ENCODE results near the gene BNC2.

The BNC2 gene

GRCh38 chr9:16794103-16794502 lies 76.4 kb downstream of the BNC2 start:
- no peak for DNase-seq (ENCODE audit: extremely low spot score)
- POLR2A ChIA-PET, result no interaction called here
- CTCF ChIA-PET, result no interaction called here
- no peak for TF ChIP-seq FOXA1 (IDR thresholded peaks at IDR 0.05)
- no peak for TF ChIP-seq TARDBP (IDR thresholded peaks at IDR 0.05)
- TF ChIP-seq SP1 (IDR thresholded peaks at IDR 0.05), result no peak
- TF ChIP-seq BHLHE40 (IDR thresholded peaks at IDR 0.05; ENCODE audit: borderline replicate concordance), result no peak
- TF ChIP-seq ZNF384 (IDR thresholded peaks at IDR 0.05), result no peak
- TF ChIP-seq ELF4 (IDR thresholded peaks at IDR 0.05), result no peak
- no peak for TF ChIP-seq SUZ12 (IDR thresholded peaks at IDR 0.05)
- TF ChIP-seq LEF1 (IDR thresholded peaks at IDR 0.05; ENCODE audit: borderline replicate concordance), result no peak
- TF ChIP-seq FOXM1 (IDR thresholded peaks at IDR 0.05; ENCODE audit: borderline replicate concordance), result no peak
- TF ChIP-seq NFRKB (IDR thresholded peaks at IDR 0.05), result no peak
- no peak for TF ChIP-seq PKNOX1 (IDR thresholded peaks at IDR 0.05)
- TF ChIP-seq CTBP1 (IDR thresholded peaks at IDR 0.05; ENCODE audit: borderline replicate concordance), result no peak
- TF ChIP-seq L3MBTL2 (conservative IDR thresholded peaks at IDR 0.05), result no peak
- no peak for TF ChIP-seq FOXK2 (IDR thresholded peaks at IDR 0.05)

GRCh38 chr9:16787724-16788123 lies 82.7 kb downstream of the BNC2 start:
- TF ChIP-seq SP1 (IDR thresholded peaks at IDR 0.05) (no peak), CTBP1 (IDR thresholded peaks at IDR 0.05; ENCODE audit: borderline replicate concordance) (no peak), L3MBTL2 (conservative IDR thresholded peaks at IDR 0.05) (no peak), ZNF384 (IDR thresholded peaks at IDR 0.05) (no peak), ELF4 (IDR thresholded peaks at IDR 0.05) (no peak), SUZ12 (IDR thresholded peaks at IDR 0.05) (no peak), FOXK2 (IDR thresholded peaks at IDR 0.05) (no peak), HDGF (IDR thresholded peaks at IDR 0.05; ENCODE audit: borderline replicate concordance) (no peak), ARNT (IDR thresholded peaks at IDR 0.05) (no peak), TARDBP (IDR thresholded peaks at IDR 0.05) (no peak), FOXA1 (IDR thresholded peaks at IDR 0.05) (no peak), FOXM1 (IDR thresholded peaks at IDR 0.05; ENCODE audit: borderline replicate concordance) (no peak), NFRKB (IDR thresholded peaks at IDR 0.05) (no peak), PKNOX1 (IDR thresholded peaks at IDR 0.05) (no peak), BHLHE40 (IDR thresholded peaks at IDR 0.05; ENCODE audit: borderline replicate concordance) (no peak), LEF1 (IDR thresholded peaks at IDR 0.05; ENCODE audit: borderline replicate concordance) (no peak)
- ChIA-PET POLR2A (no interaction called here), CTCF (no interaction called here)
- no peak for DNase-seq (ENCODE audit: extremely low spot score)

- POLR2A ChIA-PET, result no interaction called here
- DNase-seq (ENCODE audit: extremely low spot score), result no peak
- CTCF ChIA-PET, result no interaction called here
- TF ChIP-seq TARDBP (IDR thresholded peaks at IDR 0.05) (no peak), SUZ12 (IDR thresholded peaks at IDR 0.05) (no peak), FOXA1 (IDR thresholded peaks at IDR 0.05) (no peak), LEF1 (IDR thresholded peaks at IDR 0.05; ENCODE audit: borderline replicate concordance) (no peak), ELF4 (IDR thresholded peaks at IDR 0.05) (no peak), FOXM1 (IDR thresholded peaks at IDR 0.05; ENCODE audit: borderline replicate concordance) (no peak), SP1 (IDR thresholded peaks at IDR 0.05) (no peak), CTBP1 (IDR thresholded peaks at IDR 0.05; ENCODE audit: borderline replicate concordance) (no peak), BHLHE40 (IDR thresholded peaks at IDR 0.05; ENCODE audit: borderline replicate concordance) (no peak), PKNOX1 (IDR thresholded peaks at IDR 0.05) (no peak), L3MBTL2 (conservative IDR thresholded peaks at IDR 0.05) (no peak), ZNF384 (IDR thresholded peaks at IDR 0.05) (no peak), ARNT (IDR thresholded peaks at IDR 0.05) (no peak)
Observed at GRCh38 chr9:16784002-16784401, 86.5 kb downstream of the BNC2 start.

- TF ChIP-seq HDGF (IDR thresholded peaks at IDR 0.05; ENCODE audit: borderline replicate concordance), result no peak
- no peak for TF ChIP-seq FOXA1 (IDR thresholded peaks at IDR 0.05)
- TF ChIP-seq BHLHE40 (IDR thresholded peaks at IDR 0.05; ENCODE audit: borderline replicate concordance), result no peak
- TF ChIP-seq L3MBTL2 (conservative IDR thresholded peaks at IDR 0.05), result no peak
- no peak for TF ChIP-seq PKNOX1 (IDR thresholded peaks at IDR 0.05)
- no peak for TF ChIP-seq ZNF384 (IDR thresholded peaks at IDR 0.05)
- no peak for TF ChIP-seq TARDBP (IDR thresholded peaks at IDR 0.05)
- TF ChIP-seq ARNT (IDR thresholded peaks at IDR 0.05), result no peak
- TF ChIP-seq FOXK2 (IDR thresholded peaks at IDR 0.05), result no peak
- no peak for TF ChIP-seq SUZ12 (IDR thresholded peaks at IDR 0.05)
- TF ChIP-seq SP1 (IDR thresholded peaks at IDR 0.05), result no peak
- TF ChIP-seq LEF1 (IDR thresholded peaks at IDR 0.05; ENCODE audit: borderline replicate concordance), result no peak
- POLR2A ChIA-PET, result no interaction called here
- DNase-seq (ENCODE audit: extremely low spot score), result no peak
- CTCF ChIA-PET, result no interaction called here
Observed at GRCh38 chr9:16782490-16782889, 88.0 kb downstream of the BNC2 start.

- ChIA-PET POLR2A (no interaction called here), CTCF (no interaction called here)
- DNase-seq (ENCODE audit: extremely low spot score), result no peak
- TF ChIP-seq LEF1 (IDR thresholded peaks at IDR 0.05; ENCODE audit: borderline replicate concordance) (no peak), ZNF384 (IDR thresholded peaks at IDR 0.05) (no peak), TARDBP (IDR thresholded peaks at IDR 0.05) (no peak), SUZ12 (IDR thresholded peaks at IDR 0.05) (no peak), FOXM1 (IDR thresholded peaks at IDR 0.05; ENCODE audit: borderline replicate concordance) (no peak), FOXA1 (IDR thresholded peaks at IDR 0.05) (no peak), NFRKB (IDR thresholded peaks at IDR 0.05) (no peak), L3MBTL2 (conservative IDR thresholded peaks at IDR 0.05) (no peak), FOXK2 (IDR thresholded peaks at IDR 0.05) (no peak), PKNOX1 (IDR thresholded peaks at IDR 0.05) (no peak), HDGF (IDR thresholded peaks at IDR 0.05; ENCODE audit: borderline replicate concordance) (no peak), ELF4 (IDR thresholded peaks at IDR 0.05) (no peak), ARNT (IDR thresholded peaks at IDR 0.05) (no peak), BHLHE40 (IDR thresholded peaks at IDR 0.05; ENCODE audit: borderline replicate concordance) (no peak), CTBP1 (IDR thresholded peaks at IDR 0.05; ENCODE audit: borderline replicate concordance) (no peak), SP1 (IDR thresholded peaks at IDR 0.05) (no peak)
Observed at GRCh38 chr9:16775330-16775729, 95.1 kb downstream of the BNC2 start.
